Adrenal gland (tissue), 12 donors: ENCODE data around the gene DSE. TPM values are rescaled to one million over a fixed set of nuclear protein-coding genes. Genes with fewer than 3 reads are reported as not detected.
A peak's percentile ranks its signal among the peaks of the same experiment; 100 is the strongest.

Experiments used
- DNase-seq, 7 donors: peaks; one replicate each; pipeline ENCODE4 v3.0.0-alpha.2; 2019 to 2020
- H3K27ac ChIP-seq, 5 donors: fragments of 200-600 bp; sonication (generic) in 4 of 5; 1 replicate in 3 of 5; 2 replicates in 2 of 5; pipeline versions ENCODE4 v1.5.1 to v1.8.0; 2016 to 2020; ENCODE audit warnings: mild to moderate bottlenecking in 1 of 5
- H3K27me3 ChIP-seq: fragments of 200-600 bp; 2 replicates; pipeline ENCODE4 v1.8.0; 2021
- H3K36me3 ChIP-seq, 2 donors: fragments of 200-600 bp; replicated peaks in 1 of 2; 1 replicate in 1 of 2; 2 replicates in 1 of 2; pipeline versions ENCODE4 v1.5.1 to v1.8.0; 2018 to 2022
- H3K4me1 ChIP-seq, 2 donors: fragments of 200-600 bp; replicated peaks in 1 of 2; 1 replicate in 1 of 2; 2 replicates in 1 of 2; pipeline versions ENCODE4 v1.5.1 to v1.8.0; 2018 to 2021
- H3K4me3 ChIP-seq, 4 donors: fragments of 200-600 bp; sonication (generic) in 3 of 4; one replicate each; pipeline ENCODE4 v1.5.1; 2016 to 2018
- H3K9me3 ChIP-seq, 3 donors: fragments of 200-600 bp; sonication (generic) in 1 of 3; replicated peaks in 1 of 3; 1 replicate in 2 of 3; 2 replicates in 1 of 3; pipeline versions ENCODE4 v1.5.1 to v1.8.0; 2016 to 2021
- CTCF ChIP-seq, 6 experiments: fragments of 450-650 bp in 4 of 6; fragments of 200-600 bp in 2 of 6; sonication (generic) in 1 of 6; IDR thresholded peaks; 1 replicate in 5 of 6; 2 replicates in 1 of 6; pipeline versions ENCODE4 v1.5.1 to v1.8.0; 2016 to 2021; ENCODE audit warnings: antibody characterized with exemption in 6 of 6, mild to moderate bottlenecking in 2 of 6, moderate library complexity in 1 of 6
- POLR2A ChIP-seq, 2 donors: fragments of 450-650 bp; IDR thresholded peaks; one replicate each; pipeline ENCODE4 v1.6.1; 2017; ENCODE audit warnings: antibody characterized with exemption in 2 of 2, mild to moderate bottlenecking in 2 of 2, moderate library complexity in 1 of 2
- WGBS, 4 donors: extraction: QIAGEN DNeasy Blood & Tissue Kit in 2 of 4; methylation state at CpG; one replicate each; pipeline versions ENCODE4 v1.1.5 to v1.1.7; 2013 to 2017; 5-methylcytosine and 5-hydroxymethylcytosine counted together
- intact Hi-C, 2 donors: fragments of 100-400 bp; cut with DNase I; formaldehyde crosslinking; loops; one replicate each; pipeline versions ENCODE4 v1.14.1 to v1.15.0; 2022 to 2023
- polyA plus RNA-seq, 3 donors: library from polyadenylated mRNA; stranded (reverse); fragments of 200-250 nt in 2 of 3; fragments of 350-450 nt in 1 of 3; fragmentation: Illumina TruSeq in 1 of 3; extraction: RNeasy Lipid Tissue Mini Kit (QIAGEN cat#74804) in 1 of 3; gene quantifications; one replicate each; pipeline ENCODE4 v1.2.3, GENCODE V29; 2013 to 2014
- total RNA-seq, 9 donors: library from RNA; depleted of rRNA in 4 of 9; stranded (reverse); fragments of >200 nt in 4 of 9; fragments of 120-200 nt in 1 of 9; fragmentation: NEBNext Ultra II Directional in 1 of 9; extraction: Animal tissue kit (Norgen Biotek cat#: 25700) in 1 of 9; gene quantifications; one replicate each; pipeline versions ENCODE4 v1.1.0 to v1.2.4, GENCODE V29; 2013 to 2023
- donor health status: healthy with polysubstance abuse.
- donor health status: Bipolar disorder and iron deficiency.
- donor health status: DM: yes; HTN: yes; CAD: no.
- donor health status: DM: no; HTN: no; CAD: no.
- donor health status: DM: no; HTN: no; CAD: no.
- donor health status: DM: yes; HTN: yes; CAD: no.

Gene DSE
- total and polyA plus RNA-seq, 12 donors: 7.7 to 67.4 (median 35.0) TPM

GRCh38 chr6:116395647-116396046 lies 24.9 kb downstream of the DSE start:
- Histone ChIP-seq H3K4me3 (no peak overlapping the region), H3K4me1 (peaks cover 0 to 41% of the 10 kb centered on the region in 2 donors), H3K9me3 (no peaks in the 10 kb centered on the region), H3K27ac (no peak overlapping the region), H3K36me3 (no peaks in the 10 kb centered on the region), H3K27me3 (no peaks in the 10 kb centered on the region)
- WGBS, 4 donors: 80 to 96% (median 93%) methylated on average over 3 of the region's 3 CpGs
- no peak for DNase-seq
- TF ChIP-seq CTCF (IDR thresholded peaks at IDR 0.05) (no peak), POLR2A (IDR thresholded peaks at IDR 0.05) (no peak)
- intact Hi-C loops: no loop called here

GRCh38 chr6:116396441-116396840 lies 25.7 kb downstream of the DSE start:
- no peak overlapping the region for H3K27ac ChIP-seq
- H3K4me1 ChIP-seq: peaks cover 0 to 38% of the 10 kb centered on the region in 2 donors
- TF ChIP-seq CTCF (IDR thresholded peaks at IDR 0.05): no peak
- no peak for TF ChIP-seq POLR2A (IDR thresholded peaks at IDR 0.05)
- DNase-seq: no peak
- H3K9me3 ChIP-seq: no peaks in the 10 kb centered on the region
- H3K36me3 ChIP-seq: no peaks in the 10 kb centered on the region
- no peaks in the 10 kb centered on the region for H3K27me3 ChIP-seq
- intact Hi-C loops: no loop called here
- no peak overlapping the region for H3K4me3 ChIP-seq
- WGBS, 4 donors: 82 to 89% (median 86%) methylated on average over 5 of the region's 5 CpGs

GRCh38 chr6:116397914-116398313 lies 27.2 kb downstream of the DSE start:
- peaks cover 0 to 32% of the 10 kb centered on the region in 2 donors for H3K4me1 ChIP-seq
- intact Hi-C loops: no loop called here
- peak overlapping the region in 1 of 5 donors; percentile 10 for H3K27ac ChIP-seq
- 52 to 77% (median 61%) methylated on average over 1 of the region's 1 CpG for WGBS, 4 donors
- no peaks in the 10 kb centered on the region for H3K27me3 ChIP-seq
- H3K36me3 ChIP-seq: no peaks in the 10 kb centered on the region
- DNase-seq: no peak
- no peak overlapping the region for H3K4me3 ChIP-seq
- TF ChIP-seq CTCF (IDR thresholded peaks at IDR 0.05) (no peak), POLR2A (IDR thresholded peaks at IDR 0.05) (no peak)
- H3K9me3 ChIP-seq: no peaks in the 10 kb centered on the region

GRCh38 chr6:116398316-116399010 lies 27.7 kb downstream of the DSE start:
- 44 to 60% (median 55%) methylated on average over 2 of the region's 2 CpGs for WGBS, 4 donors
- Histone ChIP-seq H3K4me3 (no peak overlapping the region), H3K36me3 (no peaks in the 10 kb centered on the region), H3K9me3 (no peaks in the 10 kb centered on the region), H3K27me3 (no peaks in the 10 kb centered on the region), H3K4me1 (peaks cover 0 to 27% of the 10 kb centered on the region in 2 donors), H3K27ac (peak overlapping the region in 2 of 5 donors; percentile 4 to 10)
- no peak for TF ChIP-seq CTCF (IDR thresholded peaks at IDR 0.05)
- no peak for TF ChIP-seq POLR2A (IDR thresholded peaks at IDR 0.05)
- no peak for DNase-seq
- intact Hi-C loops: no loop called here
